ENCODE measurements around the gene LPCAT4. TPM values are rescaled to one million over a fixed set of nuclear protein-coding genes. Genes with fewer than 3 reads are reported as not detected.
A peak's percentile ranks its signal among the peaks of the same experiment; 100 is the strongest.

The LPCAT4 gene
- total RNA-seq, 1 experiment from 2014 or later, result 77.1 TPM

- Histone ChIP-seq H3K9me3 (ENCODE audit: control insufficient read depth in 1 of 2, insufficient read depth in 1 of 2, low read depth in 1 of 2, low read length in 2 of 2) (no peaks in the 10 kb centered on the region), H3K4me2 (ENCODE audit: low read length) (no peak overlapping the region), H3K9me2 (ENCODE audit: insufficient read depth) (no peaks in the 10 kb centered on the region), H3K79me2 (ENCODE audit: insufficient read depth, low read length) (no peaks in the 10 kb centered on the region), H3K27ac (ENCODE audit: low read depth, low read length) (no peak overlapping the region), H3K4me1 (ENCODE audit: control insufficient read depth in 1 of 2, insufficient read depth in 2 of 2, low read length in 2 of 2) (peaks cover 9 to 33% of the 10 kb centered on the region in 2 experiments), H3K9ac (ENCODE audit: low read length) (no peak overlapping the region), H2AFZ (ENCODE audit: low read depth, low read length, poor library complexity, severe bottlenecking) (no peak overlapping the region), H3K27me3 (ENCODE audit: insufficient read depth, low read length) (no peaks in the 10 kb centered on the region), H4K20me1 (ENCODE audit: insufficient read depth) (no peaks in the 10 kb centered on the region), H3K4me3 (replicated peaks in 1 of 2; ENCODE audit: low read depth in 1 of 2, low read length in 2 of 2) (no peak overlapping the region), H3K36me3 (ENCODE audit: control insufficient read depth in 1 of 2, insufficient read depth in 2 of 2, low read length in 2 of 2) (peaks cover 15 to 30% of the 10 kb centered on the region in 2 experiments; a peak in 3 of 4 replicates)
- BruUV-seq (replicated peaks), result no TSS peak
- ChIA-PET CTCF (interaction anchor here (0.7 to 3.1 kb wide), 4 partner anchors 9 to 148 kb away, joined by 3 to 22 read pairs (median 3); partner anchors contain the start of genes KATNBL1, LPCAT4, NOP10 and NUTM1), POLR2A (interaction anchor here (0.9 to 1.2 kb wide), 3 partner anchors 16 to 229 kb away, joined by 3 read pairs; partner anchors contain the start of gene SLC12A6), RAD21 (ENCODE audit: low non-redundant PET in 1 of 2, low total read pairs in 2 of 2, uncharacterized antibody in 2 of 2, unreplicated experiment in 2 of 2) (interaction anchor here in 1 of 2 experiments (1.1 kb wide), 1 partner anchor 229 kb away, joined by 3 read pairs; no protein-coding TSS in a partner anchor)
- TF ChIP-seq CTCF (IDR thresholded peaks at IDR 0.05 in 2 of 3, conservative IDR thresholded peaks at IDR 0.05 in 1 of 3; ENCODE audit: borderline replicate concordance in 1 of 3, insufficient read depth in 1 of 3, low read depth in 2 of 3, low read length in 2 of 3) (peak in 2 of 3 experiments; percentile 41 to 44; a peak in 4 of 6 replicates), EZH2 (IDR thresholded peaks at IDR 0.05) (no peak)
- ATAC-seq (peak; percentile 75), DNase-seq (ENCODE audit: low read depth, low spot score) (no peak)
- intact Hi-C loops (cut with micrococcal nuclease), result no loop called here
Measured at GRCh38 chr15:34358367-34358766, 8.6 kb downstream of the LPCAT4 start.

- ChIA-PET CTCF (interaction anchor here (1.3 to 3.1 kb wide), 2 partner anchors 10 to 18 kb away, joined by 3 to 22 read pairs; partner anchors contain the start of gene LPCAT4), RAD21 (ENCODE audit: low non-redundant PET in 1 of 2, low total read pairs in 2 of 2, uncharacterized antibody in 2 of 2, unreplicated experiment in 2 of 2) (no interaction called here), POLR2A (interaction anchor here (1.2 kb wide), 1 partner anchor 20 kb away, joined by 3 read pairs; the partner anchor contains the start of gene SLC12A6)
- Histone ChIP-seq H3K79me2 (ENCODE audit: insufficient read depth, low read length) (no peaks in the 10 kb centered on the region), H3K4me2 (ENCODE audit: low read length) (no peak overlapping the region), H3K4me1 (ENCODE audit: control insufficient read depth in 1 of 2, insufficient read depth in 2 of 2, low read length in 2 of 2) (peaks cover 9 to 27% of the 10 kb centered on the region in 2 experiments), H4K20me1 (ENCODE audit: insufficient read depth) (no peaks in the 10 kb centered on the region), H3K9me3 (ENCODE audit: control insufficient read depth in 1 of 2, insufficient read depth in 1 of 2, low read depth in 1 of 2, low read length in 2 of 2) (no peaks in the 10 kb centered on the region), H2AFZ (ENCODE audit: low read depth, low read length, poor library complexity, severe bottlenecking) (no peak overlapping the region), H3K36me3 (ENCODE audit: control insufficient read depth in 1 of 2, insufficient read depth in 2 of 2, low read length in 2 of 2) (peaks cover 13 to 24% of the 10 kb centered on the region in 2 experiments; a peak in 3 of 4 replicates), H3K4me3 (replicated peaks in 1 of 2; ENCODE audit: low read depth in 1 of 2, low read length in 2 of 2) (no peak overlapping the region), H3K9me2 (ENCODE audit: insufficient read depth) (no peaks in the 10 kb centered on the region), H3K27ac (ENCODE audit: low read depth, low read length) (no peak overlapping the region), H3K27me3 (ENCODE audit: insufficient read depth, low read length) (no peaks in the 10 kb centered on the region), H3K9ac (ENCODE audit: low read length) (no peak overlapping the region)
- ATAC-seq (no peak), DNase-seq (ENCODE audit: low read depth, low spot score) (no peak)
- BruUV-seq (replicated peaks), result no TSS peak
- intact Hi-C loops (cut with micrococcal nuclease), result no loop called here
- no peak for TF ChIP-seq JUND (IDR thresholded peaks at IDR 0.05)
- no peak for TF ChIP-seq RAD21 (IDR thresholded peaks at IDR 0.05; ENCODE audit: low read depth)
- TF ChIP-seq ELF1 (IDR thresholded peaks at IDR 0.05; ENCODE audit: borderline replicate concordance, low read depth), result no peak
- TF ChIP-seq SP1 (IDR thresholded peaks at IDR 0.05; ENCODE audit: low read depth), result no peak
- no peak for TF ChIP-seq MAX (IDR thresholded peaks at IDR 0.05)
- no peak for TF ChIP-seq ZBTB33 (IDR thresholded peaks at IDR 0.05; ENCODE audit: extremely low read depth, insufficient replicate concordance, low read length)
- TF ChIP-seq EZH2phosphoT487 (IDR thresholded peaks at IDR 0.05; ENCODE audit: borderline replicate concordance), result no peak
- TF ChIP-seq YY1 (IDR thresholded peaks at IDR 0.05; ENCODE audit: extremely low read depth, insufficient replicate concordance, low read depth, low read length), result no peak
- TF ChIP-seq POLR2AphosphoS5 (IDR thresholded peaks at IDR 0.05; ENCODE audit: low read depth, low read length), result no peak
- TF ChIP-seq ZFX (IDR thresholded peaks at IDR 0.05), result no peak
- TF ChIP-seq TCF7L2 (IDR thresholded peaks at IDR 0.05; ENCODE audit: borderline replicate concordance, extremely low read depth, insufficient read depth, insufficient read length), result no peak
- no peak for TF ChIP-seq ATF3 (IDR thresholded peaks at IDR 0.05)
- no peak for TF ChIP-seq CBX3 (IDR thresholded peaks at IDR 0.05; ENCODE audit: low read depth)
- TF ChIP-seq EGR1 (IDR thresholded peaks at IDR 0.05; ENCODE audit: low read depth), result no peak
Measured at GRCh38 chr15:34357653-34358052, 9.3 kb downstream of the LPCAT4 start.
